GM19025 (cell line): ENCODE data around the gene HIP1R.
"Not testable (repeated sequence)": the region's sequence is repeated elsewhere in the genome, so short reads cannot be mapped to it uniquely, and the experiment has no call there.

Source experiments
- ATAC-seq: cut with Tn5 transposase; IDR thresholded peaks from one replicate; pipeline ENCODE4 v1.9.1; 2021; ENCODE audit warnings: mild to moderate bottlenecking, low read depth, moderate library complexity; ENCODE audit not compliant: unreplicated experiment

HIP1R gene, protein sequence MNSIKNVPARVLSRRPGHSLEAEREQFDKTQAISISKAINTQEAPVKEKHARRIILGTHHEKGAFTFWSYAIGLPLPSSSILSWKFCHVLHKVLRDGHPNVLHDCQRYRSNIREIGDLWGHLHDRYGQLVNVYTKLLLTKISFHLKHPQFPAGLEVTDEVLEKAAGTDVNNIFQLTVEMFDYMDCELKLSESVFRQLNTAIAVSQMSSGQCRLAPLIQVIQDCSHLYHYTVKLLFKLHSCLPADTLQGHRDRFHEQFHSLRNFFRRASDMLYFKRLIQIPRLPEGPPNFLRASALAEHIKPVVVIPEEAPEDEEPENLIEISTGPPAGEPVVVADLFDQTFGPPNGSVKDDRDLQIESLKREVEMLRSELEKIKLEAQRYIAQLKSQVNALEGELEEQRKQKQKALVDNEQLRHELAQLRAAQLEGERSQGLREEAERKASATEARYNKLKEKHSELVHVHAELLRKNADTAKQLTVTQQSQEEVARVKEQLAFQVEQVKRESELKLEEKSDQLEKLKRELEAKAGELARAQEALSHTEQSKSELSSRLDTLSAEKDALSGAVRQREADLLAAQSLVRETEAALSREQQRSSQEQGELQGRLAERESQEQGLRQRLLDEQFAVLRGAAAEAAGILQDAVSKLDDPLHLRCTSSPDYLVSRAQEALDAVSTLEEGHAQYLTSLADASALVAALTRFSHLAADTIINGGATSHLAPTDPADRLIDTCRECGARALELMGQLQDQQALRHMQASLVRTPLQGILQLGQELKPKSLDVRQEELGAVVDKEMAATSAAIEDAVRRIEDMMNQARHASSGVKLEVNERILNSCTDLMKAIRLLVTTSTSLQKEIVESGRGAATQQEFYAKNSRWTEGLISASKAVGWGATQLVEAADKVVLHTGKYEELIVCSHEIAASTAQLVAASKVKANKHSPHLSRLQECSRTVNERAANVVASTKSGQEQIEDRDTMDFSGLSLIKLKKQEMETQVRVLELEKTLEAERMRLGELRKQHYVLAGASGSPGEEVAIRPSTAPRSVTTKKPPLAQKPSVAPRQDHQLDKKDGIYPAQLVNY

DNA sequence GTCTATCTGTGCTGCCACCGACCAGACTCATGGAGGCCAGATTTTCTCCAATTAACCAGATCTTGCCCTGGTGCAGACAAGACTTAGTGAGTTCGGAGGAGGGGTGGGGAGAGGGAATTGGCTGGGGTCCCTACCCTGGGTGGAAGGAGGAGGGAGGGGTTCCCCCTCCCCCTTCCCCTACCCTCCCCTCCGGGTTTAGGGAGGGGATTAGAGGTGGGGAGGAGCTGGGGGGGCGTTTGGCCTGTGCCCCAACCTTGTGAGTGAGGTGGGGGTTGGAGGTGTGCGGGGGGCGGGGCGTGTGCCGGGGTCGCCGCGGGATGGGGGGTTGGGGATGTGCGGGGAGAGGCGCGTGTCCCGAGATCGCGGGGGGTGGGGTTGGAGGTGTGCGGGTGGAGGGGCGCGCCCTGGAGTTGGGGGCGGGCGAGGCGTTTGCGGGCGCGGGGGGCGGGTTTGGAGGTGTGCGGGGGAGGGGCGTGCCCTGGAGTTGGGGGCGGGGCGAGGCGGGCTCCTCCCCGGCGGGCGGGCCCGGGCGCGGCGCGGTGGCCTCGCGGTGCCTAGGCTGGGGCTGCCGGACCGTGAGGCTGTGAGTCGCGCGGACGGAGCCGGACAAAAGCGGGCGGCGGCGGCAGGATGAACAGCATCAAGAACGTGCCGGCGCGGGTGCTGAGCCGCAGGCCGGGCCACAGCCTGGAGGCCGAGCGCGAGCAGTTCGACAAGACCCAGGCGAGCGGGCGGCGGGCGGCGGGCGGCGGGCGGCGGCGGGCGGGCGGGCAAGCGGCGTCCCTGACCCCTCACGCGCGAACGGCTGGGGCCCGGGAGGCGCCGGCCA is at the start of gene HIP1R:
Gene HIP1R, plus strand, starts transcription at position 537 of the 829 bp plus-strand sequence. Its CDS starts 94 bp downstream, at position 631.
- ATAC-seq: no peak

DNA sequence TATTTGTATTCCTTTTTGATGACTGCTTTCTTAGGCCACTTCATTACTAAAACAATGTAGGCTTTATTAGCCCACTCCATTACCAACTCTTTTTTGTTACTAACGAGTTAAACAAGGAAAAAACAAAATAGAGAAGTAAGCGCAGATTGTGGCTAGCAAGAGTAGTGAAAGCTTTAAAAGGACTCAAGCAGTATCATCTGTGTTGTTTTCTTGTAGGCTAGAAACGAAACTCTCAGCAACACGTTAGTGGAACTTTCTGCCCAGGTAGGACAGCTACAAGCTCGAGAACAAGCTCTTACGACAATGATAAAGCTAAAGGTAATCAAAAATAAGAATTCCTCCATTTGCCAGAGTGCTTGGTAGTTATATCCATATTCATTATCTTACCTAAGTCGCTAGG is 49.8 kb upstream of the HIP1R start:
- no peak for ATAC-seq

DNA sequence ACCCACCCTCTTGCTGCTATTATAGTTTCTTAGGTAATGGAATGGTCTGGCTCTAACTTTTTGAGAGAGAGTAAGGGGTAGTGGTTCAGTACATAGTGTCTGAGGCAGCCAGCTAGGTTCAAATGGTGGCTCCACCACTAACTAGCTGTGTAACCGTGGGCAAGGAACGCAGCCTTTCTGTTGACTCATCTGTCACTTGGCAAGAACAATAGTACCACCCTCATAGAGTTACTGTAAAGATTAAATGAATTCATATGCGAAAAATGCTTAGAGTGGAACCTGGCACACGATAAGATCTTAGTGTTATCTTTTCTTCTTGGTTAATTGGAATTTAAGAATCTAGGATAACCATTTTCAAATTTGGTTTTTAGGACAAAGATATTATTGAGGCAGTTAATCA is 46.9 kb upstream of the HIP1R start:
- no peak for ATAC-seq

DNA sequence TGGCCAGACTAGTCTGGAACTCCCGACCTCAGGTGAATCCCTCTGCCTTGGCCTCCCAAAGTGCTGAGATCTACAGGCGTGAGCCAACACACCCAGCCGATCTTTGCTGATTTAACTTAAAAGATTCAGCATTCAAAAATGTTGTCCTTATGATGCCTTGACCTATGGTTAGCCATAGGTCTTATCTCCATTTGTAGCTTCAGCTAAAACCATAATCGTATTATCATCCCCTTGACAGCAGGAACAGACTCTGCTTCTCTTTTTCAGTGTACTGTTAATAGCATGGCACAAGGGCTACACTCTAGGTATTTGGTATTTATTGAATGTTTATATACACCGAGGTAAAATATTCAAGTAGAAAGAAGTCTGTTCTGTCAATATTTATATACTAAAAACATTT is 45.6 kb upstream of the HIP1R start:
- ATAC-seq: no peak

DNA sequence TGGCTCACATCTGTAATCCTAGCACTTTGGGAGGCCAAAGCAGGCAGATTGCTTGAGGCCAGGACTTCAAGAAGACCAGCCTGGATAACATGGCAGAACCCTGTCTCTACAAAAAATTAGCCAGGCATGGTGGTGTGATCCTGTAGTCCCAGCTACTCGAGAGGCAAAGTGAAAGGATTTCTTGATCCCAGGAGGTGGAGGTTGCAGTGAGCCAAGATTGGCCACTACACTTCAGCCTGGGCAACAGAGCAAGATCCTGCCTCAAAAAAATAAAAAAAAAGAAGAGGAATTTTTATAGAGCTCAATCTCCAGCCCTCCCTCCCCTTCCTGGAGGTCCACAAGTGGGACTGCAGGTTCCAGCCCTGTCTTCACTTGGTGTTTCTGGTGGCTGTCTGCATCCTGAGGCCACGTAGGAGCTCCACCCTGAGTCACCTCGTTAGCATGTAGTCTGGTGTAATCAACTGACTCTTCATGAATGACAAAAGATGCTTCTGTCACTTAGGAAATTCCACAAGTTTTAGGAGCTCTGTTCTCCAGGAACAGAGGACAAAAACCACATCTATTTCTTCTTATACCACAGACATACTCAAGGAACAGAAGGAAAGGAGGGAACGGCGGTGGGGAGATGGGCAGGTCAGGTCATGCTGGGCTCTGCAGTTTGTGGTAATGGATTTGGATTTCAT is 44.7 kb upstream of the HIP1R start:
- ATAC-seq: no peak

DNA sequence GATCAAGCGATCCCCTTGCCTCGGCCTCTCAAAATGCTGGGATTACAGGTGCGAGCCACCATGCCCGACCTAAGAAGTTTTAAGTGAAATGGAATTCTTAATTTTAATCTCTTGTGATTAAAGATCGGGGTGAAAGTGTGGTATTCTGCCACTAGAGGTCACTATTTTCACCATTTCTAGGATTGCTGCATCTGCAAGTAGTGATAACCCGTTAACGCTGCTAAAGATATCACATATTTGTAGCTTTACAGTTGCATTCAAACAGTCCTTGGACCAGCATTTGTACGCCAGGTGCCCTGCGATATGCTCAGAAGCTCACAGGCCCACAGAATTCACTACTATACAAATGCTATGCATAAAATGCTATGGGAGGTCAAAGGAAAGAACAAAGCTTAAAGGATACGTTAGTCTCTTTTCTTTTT is 41.6 kb upstream of the HIP1R start:
- ATAC-seq: no peak

DNA sequence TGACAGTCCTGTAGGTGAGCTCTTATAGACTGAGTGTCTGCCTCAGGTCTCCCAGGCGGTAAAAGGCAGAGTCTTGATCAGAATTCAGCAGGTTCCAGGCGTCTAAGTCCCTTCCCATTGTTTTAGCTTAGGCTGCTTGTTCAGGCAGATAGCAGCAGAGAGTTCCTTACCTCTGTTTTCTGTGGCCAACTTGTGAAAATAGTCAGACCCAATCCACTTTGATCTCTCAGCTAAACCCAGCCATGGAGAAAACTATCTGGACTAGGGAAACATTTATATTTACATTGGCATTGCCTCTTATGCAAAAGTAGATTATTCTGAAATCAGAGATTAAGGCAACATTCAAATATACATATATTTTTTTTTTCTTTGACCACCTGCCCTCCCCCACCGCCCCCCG is 39.5 kb upstream of the HIP1R start:
- ATAC-seq: no peak

DNA sequence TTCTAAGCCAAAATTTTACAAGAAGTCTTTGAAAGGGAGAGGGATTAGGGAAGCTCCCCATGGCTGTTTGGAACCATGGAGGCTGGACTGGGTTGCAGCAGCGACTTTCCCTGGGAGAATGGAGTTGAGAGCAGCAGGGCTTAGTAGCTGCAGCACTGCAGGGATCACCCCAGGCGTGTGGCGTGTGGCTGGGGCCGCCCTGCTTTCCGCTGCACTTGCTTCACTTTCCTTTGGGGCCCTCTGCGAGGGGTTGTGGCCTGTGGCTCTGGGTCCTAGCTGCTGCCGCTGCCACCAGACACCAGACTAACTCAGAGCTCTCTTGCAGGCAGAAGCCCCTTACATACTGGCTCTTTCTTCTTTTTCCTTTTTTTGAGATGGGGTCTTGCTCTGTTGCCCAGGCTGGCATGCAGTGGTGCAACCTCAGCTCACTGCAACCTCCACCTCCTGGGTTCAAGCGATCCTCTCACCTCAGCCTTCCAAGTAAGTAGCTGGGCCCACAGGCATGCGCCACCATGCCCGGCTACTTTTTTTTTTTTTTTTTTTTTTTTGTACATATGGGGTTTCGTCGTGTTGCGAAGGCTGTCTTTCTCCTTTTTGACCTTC is 35.5 kb upstream of the HIP1R start:
- no peak for ATAC-seq

DNA sequence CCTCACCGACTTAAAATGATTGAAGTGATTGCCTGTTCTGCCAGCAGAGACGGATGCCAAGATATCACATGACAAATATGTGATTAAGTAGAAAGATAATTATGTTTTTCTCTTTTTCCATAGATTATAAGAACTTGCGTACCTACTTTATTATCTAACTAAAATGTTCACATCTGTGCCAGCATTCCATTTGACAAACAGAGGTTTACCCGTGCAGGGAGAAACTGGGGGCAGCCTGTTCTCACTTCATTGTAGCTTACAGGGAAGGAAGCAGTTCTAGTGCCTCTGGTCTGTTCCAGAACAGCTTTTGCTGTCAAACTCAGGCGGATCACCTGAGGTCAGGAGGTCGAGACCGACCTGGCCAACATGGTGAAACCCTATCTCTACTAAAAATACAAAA is 31.3 kb upstream of the HIP1R start:
- ATAC-seq: no peak

DNA sequence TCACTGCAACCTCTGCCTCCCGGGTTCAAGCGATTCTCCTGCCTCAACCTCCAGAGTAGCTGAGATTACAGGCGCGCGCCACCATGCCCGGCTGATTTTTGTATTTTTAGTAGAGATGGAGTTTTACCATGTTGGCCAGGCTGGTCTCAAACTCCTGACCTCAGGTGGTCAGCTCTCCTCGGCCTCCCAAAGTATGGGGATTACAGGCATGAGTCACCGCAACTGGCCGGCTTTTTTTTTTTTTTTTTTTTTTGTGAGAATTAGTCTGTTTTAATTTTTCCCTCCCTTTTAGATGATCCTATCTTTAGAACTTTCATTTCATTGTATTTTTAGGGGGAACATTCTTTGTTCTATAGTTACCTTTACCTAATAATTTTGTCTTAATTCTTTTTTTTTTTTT is 30.3 kb upstream of the HIP1R start:
- ATAC-seq: not testable (repeated sequence)

DNA sequence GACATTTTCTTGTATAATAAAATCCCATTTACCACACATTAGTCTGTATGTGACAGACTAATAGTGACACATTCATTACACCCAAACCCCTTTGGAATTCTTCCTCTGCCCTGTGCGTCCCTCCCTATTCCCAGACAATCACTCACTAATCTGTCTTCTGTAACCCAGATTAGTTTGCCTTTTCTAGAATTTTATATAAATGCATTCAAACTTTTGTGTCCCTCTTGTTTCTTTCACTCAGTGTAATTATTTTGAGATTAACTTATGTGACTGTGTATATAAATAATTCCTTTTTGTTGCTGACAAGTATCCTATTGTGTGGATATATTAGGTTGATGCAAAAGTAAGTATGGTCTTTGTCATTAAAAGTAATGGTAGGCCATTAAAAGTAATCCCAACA is 27.6 kb upstream of the HIP1R start:
- ATAC-seq: no peak

DNA sequence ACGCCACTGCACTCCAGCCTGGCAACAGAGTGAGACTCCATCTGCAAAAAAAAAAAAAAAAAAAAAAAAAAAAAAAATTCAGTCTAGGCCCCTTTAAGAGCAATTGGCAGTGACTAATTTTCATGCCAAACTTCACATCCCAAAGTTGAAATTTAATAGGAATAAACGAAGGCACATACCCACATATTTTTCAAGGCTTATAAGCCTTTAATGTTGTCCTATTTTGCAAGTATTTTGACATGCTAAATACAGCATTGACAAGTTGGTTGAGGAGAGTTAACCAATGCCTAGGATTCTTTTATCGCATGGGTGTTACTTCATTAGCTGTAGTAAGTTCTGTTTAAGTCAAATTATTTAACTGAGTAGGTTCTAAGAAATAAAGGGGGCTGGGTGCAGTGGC is 23.5 kb upstream of the HIP1R start:
- ATAC-seq: no peak

DNA sequence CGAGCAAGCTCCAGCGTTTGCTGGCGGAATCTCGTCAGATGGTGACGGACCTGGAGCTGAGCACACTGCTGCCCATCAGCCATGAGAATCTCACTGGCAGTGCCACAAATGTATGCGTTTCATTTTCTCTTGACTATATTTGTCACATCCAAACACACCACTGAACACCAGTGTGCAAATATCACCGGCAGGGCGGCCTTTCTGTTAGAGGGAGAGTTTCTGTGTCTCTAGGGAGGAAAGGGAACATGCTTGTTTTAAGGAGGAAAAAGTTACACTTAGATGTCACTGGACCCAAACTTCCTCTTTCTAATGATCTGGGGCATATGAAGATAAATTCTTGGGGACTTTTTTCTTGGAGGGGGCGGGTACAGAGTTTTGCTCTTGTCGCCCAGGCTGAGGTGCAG is 21.9 kb upstream of the HIP1R start:
- no peak for ATAC-seq

DNA sequence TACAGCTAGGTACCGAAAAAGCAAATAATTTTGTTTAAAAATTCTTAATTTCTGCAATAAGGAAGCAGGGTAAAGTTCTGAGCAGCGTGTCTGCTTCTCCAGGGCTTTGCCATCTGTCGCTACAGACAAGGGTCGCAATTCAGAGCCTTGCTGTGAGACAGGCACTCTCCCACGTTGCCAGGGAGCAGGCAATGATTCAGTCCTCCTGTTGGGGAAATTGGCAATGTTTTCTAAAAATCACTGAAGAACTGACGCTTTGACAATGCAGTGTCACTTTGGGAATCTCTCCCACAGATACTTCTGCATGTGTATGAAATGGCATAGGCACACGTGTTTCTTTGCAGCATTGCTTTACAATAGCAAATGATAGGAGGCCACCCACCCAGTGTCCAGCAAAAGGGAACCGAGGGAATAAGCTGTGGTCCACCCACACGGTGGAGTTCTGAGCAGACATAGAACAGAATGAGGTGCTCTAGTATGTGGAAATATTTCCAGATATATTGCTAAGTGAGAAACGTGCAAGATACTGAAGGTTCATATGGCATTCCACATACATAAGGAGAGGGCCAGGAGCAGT is 16.0 kb upstream of the HIP1R start:
- ATAC-seq: no peak

DNA sequence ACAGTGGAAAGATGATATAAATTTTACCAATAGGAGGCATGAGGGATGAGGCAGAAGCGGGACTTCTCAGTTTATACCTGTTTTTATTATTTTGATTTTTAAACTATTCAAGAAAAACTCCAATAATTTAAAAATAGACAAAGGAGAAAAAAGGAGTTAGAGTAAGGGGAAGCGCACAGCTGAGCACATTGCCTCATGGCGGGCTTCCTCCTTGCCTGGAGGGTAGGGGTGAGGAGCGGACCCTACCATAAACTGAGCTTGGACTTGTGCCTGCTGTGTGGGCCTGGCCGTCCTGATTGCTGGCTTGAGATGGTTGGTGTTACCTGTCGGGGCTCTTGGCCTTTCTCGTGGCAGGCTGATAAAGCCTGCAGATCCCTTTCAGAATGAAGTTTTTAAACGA is 15.1 kb upstream of the HIP1R start:
- no peak for ATAC-seq

DNA sequence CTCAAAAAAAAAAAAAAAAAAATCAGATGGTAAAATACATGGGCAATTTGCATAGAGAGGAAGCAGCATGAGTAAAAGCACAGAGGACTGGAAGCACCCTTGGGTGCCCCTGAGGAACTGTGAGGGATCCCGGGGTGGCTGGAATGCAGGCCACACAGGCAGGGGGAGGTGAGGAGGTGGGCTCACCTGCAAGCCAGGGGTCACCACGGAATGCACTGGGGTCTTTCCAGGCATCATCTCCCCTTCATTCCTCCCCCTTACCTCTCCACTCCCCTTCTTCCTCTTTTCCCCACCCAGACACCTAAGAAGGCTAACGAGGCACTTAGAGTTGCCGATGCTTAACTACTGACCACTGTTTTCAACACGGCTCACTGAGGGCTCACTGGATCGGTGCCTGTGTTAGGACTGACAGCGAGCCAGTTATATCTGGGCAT is 14.4 kb upstream of the HIP1R start:
- ATAC-seq: no peak

DNA sequence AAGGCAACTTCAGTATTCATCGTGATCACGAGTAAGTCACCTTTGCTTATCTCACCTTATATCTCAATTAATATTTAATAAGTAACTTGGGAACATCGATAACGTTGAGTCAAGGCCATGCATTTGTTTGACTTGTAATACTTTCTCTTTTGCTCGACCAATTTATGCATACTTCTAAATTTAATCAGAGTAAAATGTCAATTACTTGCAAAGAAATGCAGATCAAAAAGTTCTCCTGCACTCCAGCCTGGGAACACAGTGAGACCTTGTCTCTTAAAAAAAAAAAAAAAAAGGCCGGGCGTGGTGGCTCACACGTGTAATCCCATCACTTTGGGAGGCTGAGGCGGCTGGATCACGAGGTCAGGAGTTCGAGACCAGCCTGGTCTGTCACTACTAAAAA is 11.8 kb upstream of the HIP1R start:
- no peak for ATAC-seq

DNA sequence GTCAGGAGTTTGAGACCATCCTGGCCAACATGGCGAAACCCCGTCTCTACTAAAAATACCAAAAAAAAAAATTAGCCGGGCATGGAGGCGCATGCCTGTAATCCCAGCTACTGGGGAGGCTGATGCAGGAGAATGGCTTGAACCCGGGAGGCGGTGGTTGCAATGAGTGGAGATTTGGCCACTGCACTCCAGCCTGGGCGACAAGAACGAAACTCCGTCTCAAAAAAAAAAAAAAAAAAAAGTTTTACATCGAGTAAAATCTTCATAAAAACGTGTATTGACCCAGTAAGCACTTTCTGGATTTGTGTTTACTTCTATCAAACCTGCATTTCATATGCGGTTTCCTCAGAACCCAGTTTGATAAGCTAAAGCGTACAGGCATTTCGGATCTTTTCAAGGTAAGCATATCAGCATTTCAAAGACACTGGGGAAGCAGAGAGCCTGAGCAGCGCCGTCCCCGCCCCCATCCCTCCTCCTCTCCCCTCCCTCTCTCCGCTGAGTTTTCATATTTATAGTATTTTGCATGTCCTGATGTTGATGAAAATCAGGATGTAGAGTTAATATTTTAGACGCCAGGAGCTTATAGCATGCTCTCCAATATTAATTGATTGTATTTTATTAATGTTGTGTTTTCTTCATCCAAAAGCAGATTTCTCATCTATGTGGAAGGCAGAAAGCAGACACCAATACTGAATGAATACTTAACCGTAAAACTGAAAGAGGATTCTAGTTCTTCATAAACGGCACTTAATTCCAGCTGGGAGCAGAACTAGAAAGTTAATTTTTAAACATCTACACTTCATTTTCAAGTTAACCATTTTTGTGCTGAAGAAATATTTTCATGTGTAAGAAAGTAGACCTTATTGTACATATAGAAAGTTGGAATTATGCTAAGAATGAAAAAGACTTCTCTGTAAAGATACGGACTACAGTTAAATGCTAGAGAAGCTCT is 9.2 kb upstream of the HIP1R start:
- no peak for ATAC-seq
